ENCODE results near the gene WDR81. TPM values are rescaled to one million over a fixed set of nuclear protein-coding genes. Genes with fewer than 3 reads are reported as not detected.

The WDR81 gene
- total RNA-seq: 10 to 100 TPM; 26.1 to 73.7 (median 35.7) TPM

DNA sequence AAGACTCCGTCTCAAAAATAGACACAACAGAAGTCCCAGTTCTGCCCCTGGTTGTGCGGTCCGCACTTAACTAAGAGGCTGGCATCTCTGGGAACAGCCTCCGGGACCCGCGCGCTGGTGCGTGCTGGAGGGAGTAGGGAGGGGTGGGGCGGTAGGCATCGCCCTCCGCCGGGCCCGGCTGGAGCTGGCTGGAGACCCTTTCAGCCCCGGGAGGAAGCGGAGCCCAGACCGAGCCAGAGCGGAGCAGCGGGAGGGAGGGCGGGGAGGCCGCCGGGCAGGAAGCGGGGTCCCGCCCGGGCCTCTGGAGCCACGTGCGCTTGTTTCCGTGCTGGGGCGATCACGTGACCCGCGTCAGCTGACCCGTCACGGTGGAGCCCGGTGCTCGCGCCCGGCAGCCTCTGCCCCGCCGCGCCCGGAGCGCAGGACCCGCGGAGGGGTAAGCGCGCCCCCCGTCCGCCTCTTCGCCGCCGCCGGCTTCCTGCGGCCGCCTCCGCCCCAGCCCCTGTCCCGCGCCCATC lies at the start of gene WDR81:
TSS of gene WDR81 (plus strand) at position 354 of the 518 bp plus-strand sequence. CDS start 256 bp downstream, outside the sequence.
- WGBS, 2 donors (ENCODE audit: low coverage in 1 of 2): 1% methylated on average over 19 of the region's 57 CpGs; no CpG with 5 or more reads in 1 of the 2 donors
- no peaks in the 10 kb centered on the region for H3K9me3 ChIP-seq
- in situ Hi-C loops (cut with MboI; ENCODE audit: low pct_ligation_motif_present in 1 of 4, low pct_unique_long_range_greater_than_20kb in 1 of 4, low sequenced_read_pairs in 3 of 4) (loop anchor here (10.0 to 25.0 kb wide), 3 partner anchors 60 to 313 kb away; partner anchors contain the start of genes DPH1 (in 1 of the 4), OVCA2 (in 1 of the 4) and RTN4RL1 (in 1 of the 4)), intact Hi-C loops (cut with DNase I; ENCODE audit: low total_unique reads) (no loop called here)
- TF ChIP-seq POLR2AphosphoS5 (IDR thresholded peaks at IDR 0.05) (peak; percentile 16 to 64 (median 61)), POLR2A (IDR thresholded peaks at IDR 0.05) (no peak), EP300 (IDR thresholded peaks at IDR 0.05; ENCODE audit: low read depth) (no peak)
- TF ChIP-seq, protein P1, sequence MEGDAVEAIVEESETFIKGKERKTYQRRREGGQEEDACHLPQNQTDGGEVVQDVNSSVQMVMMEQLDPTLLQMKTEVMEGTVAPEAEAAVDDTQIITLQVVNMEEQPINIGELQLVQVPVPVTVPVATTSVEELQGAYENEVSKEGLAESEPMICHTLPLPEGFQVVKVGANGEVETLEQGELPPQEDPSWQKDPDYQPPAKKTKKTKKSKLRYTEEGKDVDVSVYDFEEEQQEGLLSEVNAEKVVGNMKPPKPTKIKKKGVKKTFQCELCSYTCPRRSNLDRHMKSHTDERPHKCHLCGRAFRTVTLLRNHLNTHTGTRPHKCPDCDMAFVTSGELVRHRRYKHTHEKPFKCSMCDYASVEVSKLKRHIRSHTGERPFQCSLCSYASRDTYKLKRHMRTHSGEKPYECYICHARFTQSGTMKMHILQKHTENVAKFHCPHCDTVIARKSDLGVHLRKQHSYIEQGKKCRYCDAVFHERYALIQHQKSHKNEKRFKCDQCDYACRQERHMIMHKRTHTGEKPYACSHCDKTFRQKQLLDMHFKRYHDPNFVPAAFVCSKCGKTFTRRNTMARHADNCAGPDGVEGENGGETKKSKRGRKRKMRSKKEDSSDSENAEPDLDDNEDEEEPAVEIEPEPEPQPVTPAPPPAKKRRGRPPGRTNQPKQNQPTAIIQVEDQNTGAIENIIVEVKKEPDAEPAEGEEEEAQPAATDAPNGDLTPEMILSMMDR (IDR thresholded peaks at IDR 0.05): no peak
- H3K4me3 ChIP-seq: peak within 1 kb of the TSS; percentile 68 to 87 (median 82)
- peaks cover 13 to 50% (median 27%) of the 10 kb centered on the region in 4 donors for H3K4me1 ChIP-seq
- no peaks in the 10 kb centered on the region for H3K36me3 ChIP-seq
- H3K27me3 ChIP-seq: no peaks in the 10 kb centered on the region
- peak within 1 kb of the TSS; percentile 82 to 89 (median 88) for H3K27ac ChIP-seq
- DNase-seq: peak; percentile 94

DNA sequence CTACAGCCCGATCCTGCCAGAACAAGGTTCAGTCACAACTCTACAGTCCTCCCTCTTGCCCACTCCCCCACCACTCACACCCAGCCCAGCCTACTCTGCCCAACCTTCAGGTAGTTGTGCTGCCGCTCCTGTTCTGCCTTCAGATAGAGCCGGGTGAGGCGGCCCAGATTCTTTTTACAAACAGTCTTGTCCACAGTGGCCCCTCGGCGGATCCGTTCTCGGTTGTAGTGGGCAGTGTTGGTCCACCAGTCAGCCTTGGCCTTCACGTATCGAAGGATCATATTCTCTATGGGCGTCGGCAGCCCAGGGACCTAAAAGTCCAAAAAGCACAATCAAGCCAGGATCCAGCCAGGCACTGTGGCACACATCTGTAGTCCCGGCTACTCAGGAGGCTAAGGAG lies 48.1 kb upstream of the WDR81 start:
- 93 to 94% methylated on average over 3 to 13 of the region's 13 CpGs for WGBS, 2 donors (ENCODE audit: low coverage in 1 of 2)
- no peaks in the 10 kb centered on the region for H3K27me3 ChIP-seq
- no peaks in the 10 kb centered on the region for H3K9me3 ChIP-seq
- H3K27ac ChIP-seq: no peak overlapping the region
- DNase-seq: no peak
- H3K4me1 ChIP-seq: no peaks in the 10 kb centered on the region
- H3K4me3 ChIP-seq: no peak overlapping the region
- intact Hi-C loops (cut with DNase I; ENCODE audit: low total_unique reads): no loop called here
- TF ChIP-seq POLR2A (IDR thresholded peaks at IDR 0.05) (no peak), POLR2AphosphoS5 (IDR thresholded peaks at IDR 0.05) (no peak), EP300 (IDR thresholded peaks at IDR 0.05; ENCODE audit: low read depth) (no peak)
- TF ChIP-seq, protein P1 (IDR thresholded peaks at IDR 0.05): no peak
- peaks cover 3 to 99% (median 54%) of the 10 kb centered on the region in 4 donors for H3K36me3 ChIP-seq
- in situ Hi-C loops (cut with MboI; ENCODE audit: low pct_ligation_motif_present in 1 of 4, low pct_unique_long_range_greater_than_20kb in 1 of 4, low sequenced_read_pairs in 3 of 4): loop anchor here in 2 of 4 donors (25.0 kb wide), 2 partner anchors 186 to 361 kb away; partner anchors contain the start of genes DPH1 (in 1 of the 2), OVCA2 (in 1 of the 2) and RTN4RL1 (in 1 of the 2)

DNA sequence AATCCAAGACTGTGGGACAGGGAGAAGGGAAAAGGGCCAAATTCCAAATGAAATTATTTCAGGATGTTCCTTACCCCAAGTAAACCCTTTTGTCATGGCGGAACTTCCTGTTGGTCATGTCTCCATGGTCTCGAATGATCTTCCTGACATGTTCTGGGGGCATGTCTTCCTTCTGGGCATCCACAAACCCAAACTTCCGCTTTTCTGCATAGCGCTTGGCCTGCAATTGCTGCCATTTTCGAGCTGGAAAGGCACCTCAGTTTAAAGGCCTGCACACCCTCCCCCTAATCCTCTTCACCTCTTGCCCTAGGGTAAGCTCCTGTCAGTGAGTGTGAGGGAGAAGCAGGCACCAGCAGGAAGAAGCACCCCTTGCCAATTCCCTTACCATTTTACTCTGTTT lies 41.0 kb upstream of the WDR81 start:
- 82 to 84% methylated on average over 5 of the region's 5 CpGs for WGBS, 2 donors (ENCODE audit: low coverage in 1 of 2)
- in situ Hi-C loops (cut with MboI; ENCODE audit: low pct_ligation_motif_present in 1 of 4, low pct_unique_long_range_greater_than_20kb in 1 of 4, low sequenced_read_pairs in 3 of 4) (loop anchor here in 2 of 4 donors (25.0 kb wide), 2 partner anchors 179 to 354 kb away; partner anchors contain the start of genes DPH1 (in 1 of the 2), OVCA2 (in 1 of the 2) and RTN4RL1 (in 1 of the 2)), intact Hi-C loops (cut with DNase I; ENCODE audit: low total_unique reads) (loop anchor here (1.0 kb wide), 1 partner anchor 19 kb away; no protein-coding TSS in a partner anchor)
- TF ChIP-seq POLR2A (IDR thresholded peaks at IDR 0.05) (no peak), POLR2AphosphoS5 (IDR thresholded peaks at IDR 0.05) (no peak), EP300 (IDR thresholded peaks at IDR 0.05; ENCODE audit: low read depth) (no peak)
- TF ChIP-seq, protein P1 (IDR thresholded peaks at IDR 0.05): no peak
- H3K27ac ChIP-seq: peak overlapping the region; percentile 90 to 97 (median 92)
- peaks cover 0 to 44% (median 21%) of the 10 kb centered on the region in 4 donors for H3K36me3 ChIP-seq
- no peaks in the 10 kb centered on the region for H3K9me3 ChIP-seq
- no peak for DNase-seq
- peak overlapping the region in 3 of 4 donors; percentile 59 to 87 (median 80) for H3K4me3 ChIP-seq
- no peaks in the 10 kb centered on the region for H3K27me3 ChIP-seq
- peaks cover 6 to 23% (median 19%) of the 10 kb centered on the region in 4 donors for H3K4me1 ChIP-seq

DNA sequence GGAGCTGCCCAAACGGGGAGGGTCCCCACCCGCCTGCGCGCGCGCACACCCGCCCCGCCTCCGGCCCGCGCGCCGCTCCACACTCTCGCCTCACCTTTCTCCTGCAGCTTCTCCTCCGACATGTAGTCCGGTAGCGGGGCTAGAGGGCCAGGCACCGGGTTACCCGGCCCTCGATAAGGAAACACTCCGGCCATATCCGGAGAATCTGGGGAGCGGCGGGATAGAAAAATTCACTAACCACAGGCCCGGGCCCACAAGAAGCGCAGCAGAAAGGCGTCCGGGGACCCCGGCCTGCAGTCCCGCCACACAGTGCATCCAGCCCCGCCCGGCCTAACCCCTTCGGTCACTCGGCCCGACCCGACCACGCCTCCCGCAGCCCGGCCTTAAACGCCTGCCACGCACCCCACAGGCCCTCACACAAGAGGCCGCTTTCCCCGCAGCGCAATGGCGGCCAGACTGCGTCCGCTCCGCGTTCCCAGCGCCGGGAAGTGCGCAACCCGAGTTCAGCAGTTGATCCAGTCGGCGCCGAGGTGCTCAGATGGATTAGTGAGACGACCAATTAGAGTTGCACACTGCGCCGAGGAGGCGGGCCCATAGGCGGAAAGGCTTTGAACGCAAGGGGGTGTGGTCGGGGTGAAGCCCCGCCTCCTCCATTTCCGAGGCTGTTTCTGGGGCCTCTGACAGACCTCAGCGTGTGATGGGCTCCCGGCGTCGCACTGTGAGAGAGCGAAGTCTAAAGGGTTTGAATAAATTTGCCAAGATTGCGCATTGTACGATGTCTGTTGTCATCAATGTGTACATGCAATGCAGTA lies 39.9 kb upstream of the WDR81 start, which contains the start of gene PRPF8:
TSS of gene PRPF8 (minus strand) at position 490 of the 812 bp plus-strand sequence. CDS start at position 194, 296 bp downstream.
- H3K4me3 ChIP-seq: peak within 1 kb of the TSS; percentile 54 to 87 (median 70)
- WGBS, 2 donors (ENCODE audit: low coverage in 1 of 2): 0 to 1% methylated on average over 3 to 71 of the region's 72 CpGs
- in situ Hi-C loops (cut with MboI; ENCODE audit: low pct_ligation_motif_present in 1 of 4, low pct_unique_long_range_greater_than_20kb in 1 of 4, low sequenced_read_pairs in 3 of 4) (loop anchor here in 2 of 4 donors (25.0 kb wide), 2 partner anchors 178 to 353 kb away; partner anchors contain the start of genes DPH1 (in 1 of the 2), OVCA2 (in 1 of the 2) and RTN4RL1 (in 1 of the 2)), intact Hi-C loops (cut with DNase I; ENCODE audit: low total_unique reads) (no loop called here)
- peak within 1 kb of the TSS; percentile 90 to 97 (median 92) for H3K27ac ChIP-seq
- DNase-seq: peak; percentile 98
- peaks cover 6 to 23% (median 19%) of the 10 kb centered on the region in 4 donors for H3K4me1 ChIP-seq
- peaks cover 0 to 33% (median 15%) of the 10 kb centered on the region in 4 donors for H3K36me3 ChIP-seq
- peak; percentile 96 for TF ChIP-seq POLR2A (IDR thresholded peaks at IDR 0.05)
- no peak for TF ChIP-seq EP300 (IDR thresholded peaks at IDR 0.05; ENCODE audit: low read depth)
- TF ChIP-seq, protein P1 (IDR thresholded peaks at IDR 0.05): peak in 1 of 5 experiments; percentile 12
- peak; percentile 98 to 99 (median 99) for TF ChIP-seq POLR2AphosphoS5 (IDR thresholded peaks at IDR 0.05)
- no peaks in the 10 kb centered on the region for H3K27me3 ChIP-seq
- H3K9me3 ChIP-seq: no peaks in the 10 kb centered on the region

All from transverse colon (tissue), 4 donors.